Esophagus squamous epithelium (tissue), 5 donors: Measurements from ENCODE around the gene LMOD1. TPM values are rescaled to one million over a fixed set of nuclear protein-coding genes. Genes with fewer than 3 reads are reported as not detected.
A peak's percentile ranks its signal among the peaks of the same experiment; 100 is the strongest.

Experiments
- DNase-seq: peaks from one replicate; lab custom pipeline; 2025; lab: John Stamatoyannopoulos, UW
- H3K27ac ChIP-seq, 4 donors: fragments of 200-600 bp; sonication (generic); one replicate each; pipeline ENCODE4 v1.5.1; 2016 to 2019; ENCODE audit warnings: mild to moderate bottlenecking in 1 of 4
- H3K27me3 ChIP-seq, 4 donors: fragments of 200-600 bp; sonication (generic); 1 replicate in 3 of 4; 2 replicates in 1 of 4; pipeline versions ENCODE4 v1.5.1 to v1.6.0; 2017 to 2021; ENCODE audit warnings: antibody characterized with exemption in 1 of 4
- H3K36me3 ChIP-seq, 3 donors: fragments of 200-600 bp; sonication (generic); one replicate each; pipeline ENCODE4 v1.5.1; 2016 to 2019
- H3K4me1 ChIP-seq, 3 donors: fragments of 200-600 bp; sonication (generic); one replicate each; pipeline ENCODE4 v1.5.1; 2017 to 2019
- H3K4me3 ChIP-seq, 4 donors: fragments of 200-600 bp; sonication (generic); 1 replicate in 3 of 4; 2 replicates in 1 of 4; pipeline ENCODE4 v1.5.1; 2016 to 2019; ENCODE audit warnings: mild to moderate bottlenecking in 2 of 4, moderate library complexity in 1 of 4
- H3K9me3 ChIP-seq, 3 donors: fragments of 200-600 bp; sonication (generic); one replicate each; pipeline ENCODE4 v1.5.1; 2016 to 2019
- POLR2A ChIP-seq, 4 donors: fragments of 450-650 bp; IDR thresholded peaks; one replicate each; pipeline ENCODE4 v1.6.1; 2017; ENCODE audit warnings: antibody characterized with exemption in 4 of 4, mild to moderate bottlenecking in 4 of 4, moderate library complexity in 3 of 4
- WGBS, 2 donors: methylation state at CpG; one replicate each; pipeline ENCODE4 v1.1.5; 2018; 5-methylcytosine and 5-hydroxymethylcytosine counted together
- intact Hi-C: fragments of 100-400 bp; cut with DNase I; formaldehyde crosslinking; loops from one replicate; pipeline ENCODE4 v1.15.0; 2022
- total RNA-seq, 4 donors: library from RNA; depleted of rRNA; stranded (reverse); fragments of >200 nt; gene quantifications; one replicate each; pipeline ENCODE4 v1.1.0, GENCODE V29; 2016
- TF ChIP-seq, protein P1 (sequence below), 6 experiments: fragments of 450-650 bp in 4 of 6; fragments of 200-600 bp in 2 of 6; sonication (generic) in 2 of 6; IDR thresholded peaks; one replicate each; pipeline ENCODE4 v1.5.1; 2016 to 2019; ENCODE audit warnings: antibody characterized with exemption in 6 of 6, mild to moderate bottlenecking in 4 of 6, moderate library complexity in 4 of 6
- donor health status: DM: yes; HTN: yes; CAD: no.

Gene LMOD1
- total RNA-seq, 4 donors from 2014 or later, result 8.3 to 157 (median 38.6) TPM

DNA sequence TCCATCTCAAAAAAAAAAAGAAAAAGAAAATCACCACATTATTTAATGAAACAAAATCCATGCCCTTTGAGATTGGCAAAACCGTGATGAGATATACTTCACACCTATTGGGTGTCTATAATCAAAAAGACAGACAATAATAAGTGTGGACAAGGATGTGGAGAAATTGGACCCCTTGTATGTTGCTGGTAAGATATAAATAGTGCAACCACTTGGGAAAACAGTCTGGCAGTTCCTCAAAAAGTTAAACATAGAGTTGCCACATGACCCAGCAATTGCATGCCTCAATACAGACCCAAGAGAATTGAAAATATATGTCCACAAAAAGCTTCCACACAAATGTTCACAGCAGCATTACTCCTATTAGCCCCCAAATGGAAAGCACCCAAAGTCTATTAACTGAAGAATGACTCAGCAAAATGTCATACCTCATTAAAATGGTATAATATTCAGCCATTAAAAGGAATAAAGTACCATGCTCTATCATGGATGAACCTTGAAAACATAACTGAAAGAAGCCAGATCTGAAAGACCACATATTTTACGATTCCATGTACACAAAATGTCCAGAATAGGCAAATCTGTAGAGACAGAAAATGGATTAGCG lies 24.3 kb downstream of the LMOD1 start:
- Histone ChIP-seq H3K27ac (peak overlapping the region in 2 of 4 donors; percentile 63 to 91), H3K4me3 (no peak overlapping the region), H3K4me1 (peaks cover 3 to 67% (median 18%) of the 10 kb centered on the region in 3 donors), H3K27me3 (no peaks in the 10 kb centered on the region), H3K36me3 (no peaks in the 10 kb centered on the region), H3K9me3 (no peaks in the 10 kb centered on the region)
- DNase-seq, result no peak
- TF ChIP-seq, protein P1, sequence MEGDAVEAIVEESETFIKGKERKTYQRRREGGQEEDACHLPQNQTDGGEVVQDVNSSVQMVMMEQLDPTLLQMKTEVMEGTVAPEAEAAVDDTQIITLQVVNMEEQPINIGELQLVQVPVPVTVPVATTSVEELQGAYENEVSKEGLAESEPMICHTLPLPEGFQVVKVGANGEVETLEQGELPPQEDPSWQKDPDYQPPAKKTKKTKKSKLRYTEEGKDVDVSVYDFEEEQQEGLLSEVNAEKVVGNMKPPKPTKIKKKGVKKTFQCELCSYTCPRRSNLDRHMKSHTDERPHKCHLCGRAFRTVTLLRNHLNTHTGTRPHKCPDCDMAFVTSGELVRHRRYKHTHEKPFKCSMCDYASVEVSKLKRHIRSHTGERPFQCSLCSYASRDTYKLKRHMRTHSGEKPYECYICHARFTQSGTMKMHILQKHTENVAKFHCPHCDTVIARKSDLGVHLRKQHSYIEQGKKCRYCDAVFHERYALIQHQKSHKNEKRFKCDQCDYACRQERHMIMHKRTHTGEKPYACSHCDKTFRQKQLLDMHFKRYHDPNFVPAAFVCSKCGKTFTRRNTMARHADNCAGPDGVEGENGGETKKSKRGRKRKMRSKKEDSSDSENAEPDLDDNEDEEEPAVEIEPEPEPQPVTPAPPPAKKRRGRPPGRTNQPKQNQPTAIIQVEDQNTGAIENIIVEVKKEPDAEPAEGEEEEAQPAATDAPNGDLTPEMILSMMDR (IDR thresholded peaks at IDR 0.05), result no peak
- TF ChIP-seq POLR2A (IDR thresholded peaks at IDR 0.05), result no peak
- 82 to 92% methylated on average over 3 of the region's 3 CpGs for WGBS, 2 donors
- intact Hi-C loops, result no loop called here

DNA sequence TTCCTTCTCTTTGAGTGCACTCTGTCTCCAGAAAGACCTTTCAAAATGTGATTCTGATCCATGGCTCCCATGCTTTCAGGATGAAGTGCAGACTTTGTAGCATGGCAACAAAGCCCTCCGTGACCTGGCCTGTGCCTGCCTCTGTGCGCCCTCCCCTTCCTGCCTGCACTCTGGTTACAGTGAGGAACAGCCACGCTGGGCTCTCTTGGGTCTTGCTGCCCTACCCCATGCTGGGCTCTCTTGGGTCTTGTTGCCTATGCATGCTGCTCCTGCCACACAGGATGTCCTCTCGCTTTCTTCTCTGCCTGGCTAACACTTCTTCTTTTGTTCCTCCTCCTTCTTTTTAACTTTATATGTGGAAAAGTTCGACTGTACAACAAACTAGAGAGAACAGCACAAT lies 28.0 kb downstream of the LMOD1 start:
- Histone ChIP-seq H3K4me3 (no peak overlapping the region), H3K36me3 (no peaks in the 10 kb centered on the region), H3K27me3 (no peaks in the 10 kb centered on the region), H3K9me3 (no peaks in the 10 kb centered on the region), H3K4me1 (peaks cover 9 to 80% (median 31%) of the 10 kb centered on the region in 3 donors), H3K27ac (peak overlapping the region; percentile 70 to 91 (median 78))
- WGBS, 2 donors, result 77 to 84% methylated on average over 5 of the region's 5 CpGs
- DNase-seq, result no peak
- intact Hi-C loops, result no loop called here
- no peak for TF ChIP-seq POLR2A (IDR thresholded peaks at IDR 0.05)
- TF ChIP-seq, protein P1 (IDR thresholded peaks at IDR 0.05), result no peak

DNA sequence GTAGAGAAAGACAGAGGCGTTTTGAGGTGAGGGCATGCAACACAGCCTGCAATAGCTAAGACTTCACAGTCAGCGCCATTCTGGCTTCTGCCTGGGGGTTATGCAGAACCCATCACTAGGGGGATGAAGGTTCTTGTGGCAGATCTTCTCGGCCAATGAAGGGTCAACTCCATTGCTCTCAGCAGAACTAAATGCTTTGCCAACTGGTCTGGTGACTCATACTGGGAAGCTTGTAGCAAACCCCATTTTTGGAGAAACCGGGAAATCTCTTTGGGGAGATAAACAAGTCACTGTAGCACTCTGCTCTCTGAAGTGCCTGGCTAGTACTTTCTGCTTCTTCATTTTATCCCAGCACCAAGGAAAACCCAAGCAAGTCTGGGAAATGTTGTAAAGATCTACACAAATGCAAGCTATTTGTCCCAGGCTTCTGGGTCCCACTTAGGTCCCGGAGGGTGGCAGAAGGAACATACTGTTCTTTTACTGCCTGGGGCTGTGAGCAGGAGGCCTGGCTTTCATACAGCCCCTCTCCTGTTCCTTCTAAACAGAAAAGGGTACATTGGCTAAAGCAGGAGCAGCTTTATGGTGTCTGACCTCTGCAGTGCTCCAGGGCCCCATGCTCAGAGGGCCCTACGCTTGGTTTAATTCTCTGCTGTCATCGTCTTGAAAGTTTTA lies 28.9 kb downstream of the LMOD1 start:
- Histone ChIP-seq H3K27ac (peak overlapping the region; percentile 70 to 91 (median 78)), H3K4me3 (peak overlapping the region in 1 of 4 donors; percentile 2), H3K27me3 (no peaks in the 10 kb centered on the region), H3K36me3 (no peaks in the 10 kb centered on the region), H3K9me3 (no peaks in the 10 kb centered on the region), H3K4me1 (peaks cover 9 to 87% (median 31%) of the 10 kb centered on the region in 3 donors)
- intact Hi-C loops, result no loop called here
- WGBS, 2 donors, result 63 to 67% methylated on average over 6 of the region's 7 CpGs
- TF ChIP-seq, protein P1 (IDR thresholded peaks at IDR 0.05), result no peak
- TF ChIP-seq POLR2A (IDR thresholded peaks at IDR 0.05), result no peak
- no peak for DNase-seq

DNA sequence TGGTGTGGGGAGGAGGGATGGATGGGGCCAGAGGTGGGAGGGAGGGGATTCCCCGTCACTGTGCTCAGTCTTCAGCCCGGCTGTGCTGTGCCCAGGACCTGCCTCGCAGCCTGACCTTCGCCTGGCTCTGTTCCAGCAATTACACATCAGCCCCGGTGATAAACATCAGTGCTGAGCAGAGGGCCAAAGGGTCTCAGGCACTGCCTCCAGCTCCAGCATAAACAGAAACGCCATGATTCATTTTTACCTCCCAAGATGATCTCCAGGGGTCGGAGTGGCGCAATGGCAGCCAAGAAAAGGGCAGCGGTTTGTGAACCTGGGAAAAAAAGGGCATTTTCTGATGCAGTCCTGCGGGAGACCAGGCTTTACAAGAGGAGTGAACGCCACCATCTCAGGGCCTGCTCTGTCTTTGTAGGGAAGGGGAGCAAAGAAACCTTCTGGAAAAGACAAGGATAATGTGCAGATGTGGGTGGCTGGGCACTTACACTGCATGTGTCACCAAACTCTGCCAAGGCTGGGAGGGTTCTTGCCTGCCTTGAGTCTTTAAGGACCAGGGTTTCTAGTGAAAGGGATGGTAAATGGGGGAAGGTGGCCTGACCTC lies 29.6 kb downstream of the LMOD1 start:
- TF ChIP-seq POLR2A (IDR thresholded peaks at IDR 0.05), result no peak
- TF ChIP-seq, protein P1 (IDR thresholded peaks at IDR 0.05), result no peak
- Histone ChIP-seq H3K4me3 (peak overlapping the region in 1 of 4 donors; percentile 2), H3K4me1 (peaks cover 9 to 94% (median 31%) of the 10 kb centered on the region in 3 donors), H3K9me3 (no peaks in the 10 kb centered on the region), H3K36me3 (no peaks in the 10 kb centered on the region), H3K27me3 (no peaks in the 10 kb centered on the region), H3K27ac (peak overlapping the region; percentile 70 to 91 (median 78))
- intact Hi-C loops, result no loop called here
- no peak for DNase-seq
- WGBS, 2 donors, result 27 to 40% methylated on average over 6 to 8 of the region's 11 CpGs
